GM18951 (cell line): Measurements from ENCODE around the gene UBA1.

Experiments used
- POLR2A ChIP-seq: IDR thresholded peaks from 4 replicates; pipeline ENCODE4 v1.6.1; 2011; ENCODE audit warnings: mild to moderate bottlenecking; ENCODE audit not compliant: insufficient read length, insufficient read depth; ENCODE audit errors: extremely low read depth
- in situ Hi-C: fragments of 300-500 bp; cut with MboI; formaldehyde crosslinking; loops from one replicate; pipeline ENCODE4 v1.12.0; 2022; ENCODE audit warnings: low sequenced_read_pairs, mixed read lengths, inconsistent platforms; ENCODE audit not compliant: unreplicated experiment

Gene UBA1

DNA sequence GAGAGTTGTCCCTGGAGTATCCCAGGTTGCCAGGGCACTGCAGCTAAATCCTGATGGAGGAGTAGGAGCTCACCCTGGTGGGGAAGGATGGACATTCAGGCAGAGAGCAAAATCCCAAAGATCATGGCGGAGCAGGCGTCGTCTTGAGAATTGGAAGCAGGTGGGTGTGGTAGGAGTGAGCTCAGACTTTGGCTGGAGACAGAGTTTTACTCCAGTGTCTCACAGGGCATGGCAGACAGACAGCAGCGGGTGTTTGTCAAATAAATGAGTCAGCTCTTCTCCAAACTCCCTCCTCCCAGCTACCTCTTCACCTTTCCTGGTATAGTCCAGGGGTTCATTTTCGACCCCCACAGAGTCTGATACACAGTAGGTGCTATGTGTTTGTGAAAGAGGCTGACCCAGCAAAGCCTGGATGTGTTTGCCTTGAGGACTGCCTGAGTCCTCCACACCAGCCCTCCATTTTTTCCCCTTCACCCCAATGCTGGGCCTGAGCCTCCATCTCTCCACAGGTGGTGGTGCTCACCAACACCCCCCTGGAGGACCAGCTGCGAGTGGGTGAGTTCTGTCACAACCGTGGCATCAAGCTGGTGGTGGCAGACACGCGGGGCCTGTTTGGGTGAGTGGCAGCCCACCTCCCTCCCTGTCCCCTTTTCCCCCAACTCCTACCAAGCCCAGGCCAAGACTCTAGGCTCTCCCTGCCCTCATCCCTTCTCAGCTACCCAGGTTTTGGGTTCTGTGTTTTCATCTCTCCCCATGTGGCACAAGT is 6.9 kb downstream of the UBA1 start:
- in situ Hi-C loops, result no loop called here
- TF ChIP-seq POLR2A, result no peak

DNA sequence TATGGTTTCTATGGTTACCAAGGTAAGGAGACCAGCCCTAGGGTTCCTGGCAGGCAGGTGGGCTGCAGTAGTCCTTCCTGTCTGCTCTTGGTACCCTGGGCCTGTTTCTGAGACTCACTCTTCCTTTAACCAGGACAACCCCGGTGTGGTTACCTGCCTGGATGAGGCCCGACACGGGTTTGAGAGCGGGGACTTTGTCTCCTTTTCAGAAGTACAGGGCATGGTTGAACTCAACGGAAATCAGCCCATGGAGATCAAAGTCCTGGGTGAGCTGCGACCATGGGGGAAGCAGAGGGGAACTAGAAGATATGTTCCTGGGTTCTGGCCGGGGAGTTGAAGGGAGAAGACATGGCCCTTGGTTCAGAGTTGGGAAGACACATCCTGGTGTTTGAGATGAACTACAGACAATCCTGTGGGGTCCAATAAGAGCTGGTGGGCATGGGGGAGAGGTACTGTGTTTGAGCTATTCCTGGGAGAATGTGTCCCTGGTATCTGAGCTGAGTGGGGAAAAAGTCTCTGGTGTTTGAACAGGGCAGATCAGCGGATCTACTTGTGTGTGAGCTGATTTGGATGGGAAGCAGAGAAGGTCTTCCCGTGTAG is 7.8 kb downstream of the UBA1 start:
- TF ChIP-seq POLR2A, result no peak
- in situ Hi-C loops, result no loop called here

DNA sequence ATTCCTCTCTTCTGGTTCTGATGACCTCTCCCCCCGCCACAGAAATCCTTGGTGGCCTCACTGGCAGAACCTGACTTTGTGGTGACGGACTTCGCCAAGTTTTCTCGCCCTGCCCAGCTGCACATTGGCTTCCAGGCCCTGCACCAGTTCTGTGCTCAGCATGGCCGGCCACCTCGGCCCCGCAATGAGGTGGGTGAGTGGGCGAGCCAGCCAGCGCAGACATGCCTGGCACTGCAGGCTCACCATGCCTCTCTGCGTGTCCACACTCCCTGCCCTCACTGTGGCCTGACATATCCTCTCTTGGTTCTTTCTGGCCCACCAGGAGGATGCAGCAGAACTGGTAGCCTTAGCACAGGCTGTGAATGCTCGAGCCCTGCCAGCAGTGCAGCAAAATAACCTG is 8.7 kb downstream of the UBA1 start:
- TF ChIP-seq POLR2A, result no peak
- in situ Hi-C loops, result no loop called here

DNA sequence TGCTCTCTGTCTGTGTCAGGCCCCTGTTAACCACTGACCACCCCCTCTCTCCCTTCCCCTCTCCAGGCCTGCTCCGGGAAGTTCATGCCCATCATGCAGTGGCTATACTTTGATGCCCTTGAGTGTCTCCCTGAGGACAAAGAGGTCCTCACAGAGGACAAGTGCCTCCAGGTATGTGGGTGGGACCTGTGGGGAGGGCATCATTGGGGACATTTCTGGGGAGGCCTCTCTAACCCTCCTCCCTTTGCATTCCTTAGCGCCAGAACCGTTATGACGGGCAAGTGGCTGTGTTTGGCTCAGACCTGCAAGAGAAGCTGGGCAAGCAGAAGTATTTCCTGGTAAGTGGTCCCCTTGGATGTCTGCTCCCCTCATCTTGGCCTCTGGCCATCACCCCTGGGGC is 9.2 kb downstream of the UBA1 start:
- TF ChIP-seq POLR2A, result no peak
- in situ Hi-C loops, result no loop called here

- no peak for TF ChIP-seq POLR2A
- in situ Hi-C loops, result no loop called here
Observed at GRCh38 chrX:47204970-47205369, 11.3 kb downstream of the UBA1 start.

DNA sequence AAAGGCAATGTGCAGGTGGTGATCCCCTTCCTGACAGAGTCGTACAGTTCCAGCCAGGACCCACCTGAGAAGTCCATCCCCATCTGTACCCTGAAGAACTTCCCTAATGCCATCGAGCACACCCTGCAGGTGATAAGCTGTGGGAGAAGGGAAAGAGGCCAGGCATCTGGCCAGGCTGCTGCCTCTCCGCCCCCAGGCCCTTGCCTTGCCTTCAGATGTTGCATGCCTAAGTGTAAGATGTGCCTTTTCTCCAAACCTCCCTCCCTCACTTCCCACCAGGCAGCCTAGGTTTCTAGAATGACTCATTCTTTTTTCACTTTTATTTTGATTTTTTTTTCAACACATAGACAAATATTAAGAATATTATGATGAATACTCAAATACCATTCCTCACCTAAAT is 12.7 kb downstream of the UBA1 start:
- TF ChIP-seq POLR2A, result no peak
- in situ Hi-C loops, result no loop called here

GRCh38 chrX:47208108-47208507 is 14.5 kb downstream of the UBA1 start:
- in situ Hi-C loops, result no loop called here
- TF ChIP-seq POLR2A, result no peak

- no peak for TF ChIP-seq POLR2A
- in situ Hi-C loops, result no loop called here
Observed at GRCh38 chrX:47209508-47210238, 16.0 kb downstream of the UBA1 start.

DNA sequence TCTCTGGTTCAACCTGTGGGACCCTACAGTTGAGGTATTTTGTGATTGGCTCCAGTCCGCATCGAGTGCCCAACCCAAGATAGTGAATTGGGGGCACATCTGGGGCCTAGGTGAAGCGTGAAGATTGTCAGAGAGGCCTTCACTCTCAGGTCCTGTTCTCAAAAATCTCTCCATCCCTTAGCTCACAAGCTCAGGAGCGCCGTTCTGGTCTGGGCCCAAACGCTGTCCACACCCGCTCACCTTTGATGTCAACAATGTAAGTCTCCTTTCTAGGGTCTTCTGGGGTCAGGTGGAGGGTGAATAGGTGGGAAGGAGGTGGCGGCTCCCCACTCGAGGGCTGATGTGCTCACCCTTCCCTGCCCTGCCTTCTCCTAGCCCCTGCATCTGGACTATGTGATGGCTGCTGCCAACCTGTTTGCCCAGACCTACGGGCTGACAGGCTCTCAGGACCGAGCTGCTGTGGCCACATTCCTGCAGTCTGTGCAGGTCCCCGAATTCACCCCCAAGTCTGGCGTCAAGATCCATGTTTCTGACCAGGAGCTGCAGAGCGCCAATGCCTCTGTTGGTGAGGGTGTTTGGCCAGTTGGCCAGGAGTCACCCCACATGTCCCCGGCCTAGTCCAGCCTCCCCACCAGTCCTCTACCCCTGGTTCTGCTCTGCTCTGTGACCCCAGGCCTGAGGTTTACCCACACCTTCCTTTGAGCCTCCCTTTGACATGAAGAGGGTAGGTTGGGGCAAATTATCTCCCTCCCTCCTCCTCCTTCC is 17.2 kb downstream of the UBA1 start:
- in situ Hi-C loops, result no loop called here

GRCh38 chrX:47212381-47213293 is 19.0 kb downstream of the UBA1 start:
- no peak for TF ChIP-seq POLR2A
- in situ Hi-C loops, result no loop called here

More for the DNA sequence above, 17.2 kb downstream of the UBA1 start:
- TF ChIP-seq POLR2A, result no peak

DNA sequence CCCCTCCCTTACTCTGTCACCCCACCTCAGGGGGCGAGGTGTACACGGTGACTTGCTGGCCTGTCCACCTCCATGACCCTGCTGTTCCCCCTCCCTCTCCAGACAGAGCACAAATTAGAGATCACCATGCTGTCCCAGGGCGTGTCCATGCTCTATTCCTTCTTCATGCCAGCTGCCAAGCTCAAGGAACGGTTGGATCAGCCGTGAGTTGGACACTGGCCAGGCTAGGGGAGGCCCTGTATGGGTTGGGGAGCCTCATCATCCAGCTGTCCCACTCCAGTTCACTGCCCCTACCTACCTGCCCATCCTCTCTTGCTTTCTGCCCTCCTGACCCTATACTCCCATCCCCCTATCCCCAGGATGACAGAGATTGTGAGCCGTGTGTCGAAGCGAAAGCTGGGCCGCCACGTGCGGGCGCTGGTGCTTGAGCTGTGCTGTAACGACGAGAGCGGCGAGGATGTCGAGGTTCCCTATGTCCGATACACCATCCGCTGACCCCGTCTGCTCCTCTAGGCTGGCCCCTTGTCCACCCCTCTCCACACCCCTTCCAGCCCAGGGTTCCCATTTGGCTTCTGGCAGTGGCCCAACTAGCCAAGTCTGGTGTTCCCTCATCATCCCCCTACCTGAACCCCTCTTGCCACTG is 20.9 kb downstream of the UBA1 start:
- TF ChIP-seq POLR2A, result no peak
- in situ Hi-C loops, result no loop called here
